Activated CD4-positive, CD25-positive, alpha-beta regulatory T cell treated with anti-CD3 and anti-CD28 coated beads, Interleukin-2, amount 50 U/mL, for 72 hours (primary cell): Measurements from ENCODE around the gene WDFY2.
A peak's percentile ranks its signal among the peaks of the same experiment; 100 is the strongest.

Experiments used
- DNase-seq: peaks from one replicate; pipeline ENCODE4 v3.0.0; 2021

WDFY2 gene

DNA sequence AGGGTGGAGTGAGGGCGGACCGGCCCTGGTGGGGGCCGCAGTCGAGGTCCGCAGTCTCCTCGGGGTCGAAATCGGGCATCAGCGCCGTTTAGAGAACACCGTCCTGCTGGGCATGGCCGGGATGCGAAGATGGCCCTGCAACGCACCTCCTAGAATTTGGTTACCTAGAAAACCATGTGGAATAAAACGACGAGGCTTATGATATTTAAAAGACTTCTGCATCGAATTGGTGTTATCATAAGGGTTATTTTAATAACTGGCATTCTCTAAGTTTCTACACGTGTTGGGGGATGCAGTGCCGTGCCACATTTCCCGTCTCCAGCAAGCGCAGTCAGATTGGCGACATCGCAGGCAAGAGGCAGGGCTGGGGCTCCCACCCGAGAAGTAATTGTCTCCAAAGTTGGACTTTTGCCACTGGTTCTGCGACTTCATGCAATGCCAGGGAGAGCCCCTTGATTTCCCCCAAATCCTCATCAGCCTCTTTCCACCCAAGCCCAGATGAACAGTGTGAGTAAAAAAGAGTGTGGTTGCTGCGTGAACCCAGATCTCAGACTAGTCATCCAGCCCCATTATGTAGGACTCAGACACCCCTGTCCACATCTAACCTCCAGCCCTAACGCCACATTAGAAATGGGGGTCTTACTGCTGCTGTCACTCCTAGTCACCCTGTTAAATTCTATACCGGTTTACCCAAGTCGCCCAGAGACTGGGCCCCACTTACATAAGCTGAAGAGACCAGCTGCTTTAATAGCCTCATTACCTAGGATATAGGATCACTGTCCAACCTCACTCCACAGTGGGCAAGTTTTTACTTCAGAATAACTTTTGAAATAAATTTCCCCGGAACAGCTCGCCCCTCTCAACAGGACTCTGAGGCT, 220.3 kb downstream of the WDFY2 start:
- DNase-seq, result peak; percentile 52

DNA sequence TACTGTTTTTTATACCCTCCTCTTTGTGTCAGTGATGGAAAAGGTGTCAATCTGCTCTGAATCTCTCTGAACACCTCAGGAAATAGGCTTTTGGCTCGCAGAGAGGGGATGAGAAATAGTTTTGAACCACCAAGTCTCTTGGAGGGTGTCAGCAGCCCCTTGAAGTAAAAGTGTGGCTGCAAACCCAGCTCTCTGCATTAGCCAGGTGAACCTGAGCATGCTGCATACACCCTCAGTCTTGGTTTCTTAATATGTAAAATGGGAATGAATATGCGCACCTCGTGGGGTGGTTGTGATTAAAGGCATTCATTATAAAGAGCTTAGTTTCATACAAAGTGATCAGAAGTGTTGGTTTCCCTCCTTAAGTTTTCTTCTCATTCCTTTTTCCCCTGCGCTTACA, 221.1 kb downstream of the WDFY2 start:
- no peak for DNase-seq

DNA sequence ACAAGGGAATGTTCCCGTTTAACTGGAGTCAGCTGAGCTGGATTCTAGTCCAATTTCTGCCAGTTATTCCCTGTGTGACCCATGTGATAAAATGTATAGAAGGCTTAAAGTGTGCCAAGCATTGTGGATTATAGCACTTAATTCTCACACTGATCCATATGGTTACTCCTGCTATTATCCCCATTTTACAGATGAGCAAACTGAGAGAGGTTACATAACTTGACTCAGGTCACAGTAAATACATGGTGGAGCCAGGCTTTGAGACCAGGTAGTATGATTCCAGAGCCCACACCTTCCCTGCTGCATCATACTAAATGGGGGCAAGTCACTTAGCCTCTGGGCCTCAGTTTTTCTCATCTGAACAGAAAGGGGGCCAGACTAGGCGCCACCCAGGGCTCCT, 221.7 kb downstream of the WDFY2 start:
- no peak for DNase-seq

DNA sequence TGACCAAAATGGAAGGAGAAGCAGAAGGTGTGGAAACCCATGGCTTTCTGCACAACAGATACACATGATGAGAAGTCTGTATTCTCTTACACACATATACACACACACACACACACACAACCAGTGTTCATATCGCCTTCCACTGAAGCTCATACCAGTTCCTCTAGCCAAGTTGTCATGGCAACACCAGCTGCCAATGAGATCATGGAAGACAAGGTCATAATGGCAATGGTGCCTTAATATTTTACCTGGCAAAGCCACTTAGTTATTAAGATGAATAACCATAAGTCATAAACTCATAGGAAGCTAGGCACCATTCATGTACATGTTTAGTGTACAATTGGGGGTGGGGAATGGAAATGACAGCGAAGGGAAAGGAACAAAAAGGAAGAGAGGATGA, 222.3 kb downstream of the WDFY2 start:
- DNase-seq, result no peak

DNA sequence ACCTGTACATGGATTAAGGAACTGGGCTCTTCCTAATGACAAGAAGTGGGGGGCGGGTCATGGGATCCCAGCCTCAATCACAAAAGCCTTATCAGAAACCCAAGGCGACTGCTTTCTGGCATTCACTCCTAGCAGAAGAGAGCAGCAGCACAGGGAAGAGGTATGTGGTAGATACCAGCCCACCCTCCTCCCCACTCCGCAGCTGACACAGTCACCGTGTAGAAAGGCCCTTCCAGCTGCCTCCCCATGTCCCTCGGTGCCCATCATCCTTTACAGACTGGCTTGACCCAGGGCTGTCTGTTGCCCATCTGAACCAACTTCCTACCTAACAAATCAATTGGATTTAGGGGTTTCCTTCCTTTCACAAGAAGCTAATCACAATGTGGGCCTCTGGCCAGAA, 222.8 kb downstream of the WDFY2 start:
- DNase-seq, result no peak

DNA sequence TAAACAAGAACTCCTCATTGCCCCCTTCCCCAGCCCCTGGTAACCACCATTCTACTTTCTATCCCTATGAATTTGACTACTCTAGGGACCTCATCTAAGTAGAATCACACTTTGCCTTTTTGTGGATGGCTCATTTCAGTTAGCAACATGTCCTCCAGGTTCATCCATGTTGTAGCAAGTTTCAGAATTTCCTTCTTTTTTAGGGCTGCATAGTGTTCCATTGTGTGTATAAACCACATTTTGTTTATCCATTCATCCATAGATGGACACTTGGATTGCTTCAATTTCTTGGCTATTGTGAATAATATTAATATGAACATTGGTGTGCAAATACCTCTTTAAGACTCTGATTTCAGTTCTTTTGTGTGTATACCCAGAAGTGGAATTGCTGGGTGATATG, 224.5 kb downstream of the WDFY2 start:
- DNase-seq, result no peak

DNA sequence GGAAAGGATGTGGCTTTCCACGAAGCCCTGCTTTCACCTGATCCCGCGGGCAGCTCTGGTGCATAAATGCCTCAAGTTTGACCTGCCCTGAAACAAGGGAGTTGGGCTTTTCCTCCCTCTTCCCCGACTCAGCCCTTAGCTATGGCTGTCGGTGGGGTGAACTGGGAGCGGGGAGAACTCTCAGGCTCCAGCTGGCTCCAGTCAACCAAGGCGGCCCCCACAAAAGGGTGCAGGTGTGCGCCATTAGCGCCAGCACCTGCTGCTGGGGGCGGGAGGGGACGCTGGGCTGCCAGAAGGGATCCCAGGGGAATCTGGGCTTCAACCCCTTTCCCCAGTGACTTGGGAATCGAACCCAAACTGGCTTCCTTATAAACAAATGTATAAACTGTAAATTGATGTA, 226.8 kb downstream of the WDFY2 start:
- DNase-seq, result no peak

DNA sequence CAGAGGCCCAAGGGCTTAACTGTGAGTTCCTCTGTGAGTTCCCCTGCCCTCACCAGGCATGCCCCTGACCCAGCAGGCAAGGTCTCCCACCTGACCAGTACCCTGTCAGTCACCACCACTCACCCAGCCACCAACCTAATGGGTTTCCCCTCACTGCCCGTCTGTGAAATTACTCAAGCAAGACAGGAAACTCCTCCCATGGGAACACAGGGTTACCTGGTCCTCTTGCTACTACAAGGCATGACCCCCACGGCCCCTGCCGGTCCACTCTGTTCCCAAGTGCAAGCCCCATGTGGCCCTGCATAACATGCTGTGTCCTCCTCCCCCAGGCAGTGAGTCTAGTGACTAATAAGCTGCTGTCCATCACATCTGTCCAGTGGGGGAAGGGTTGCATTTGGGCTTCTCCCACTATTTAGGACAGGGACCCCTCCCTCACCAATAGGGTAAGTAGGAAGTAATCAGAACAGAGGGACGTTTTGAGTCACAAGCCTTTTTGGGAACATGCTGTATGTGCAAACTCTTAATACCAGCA, 227.7 kb downstream of the WDFY2 start:
- DNase-seq, result no peak

DNA sequence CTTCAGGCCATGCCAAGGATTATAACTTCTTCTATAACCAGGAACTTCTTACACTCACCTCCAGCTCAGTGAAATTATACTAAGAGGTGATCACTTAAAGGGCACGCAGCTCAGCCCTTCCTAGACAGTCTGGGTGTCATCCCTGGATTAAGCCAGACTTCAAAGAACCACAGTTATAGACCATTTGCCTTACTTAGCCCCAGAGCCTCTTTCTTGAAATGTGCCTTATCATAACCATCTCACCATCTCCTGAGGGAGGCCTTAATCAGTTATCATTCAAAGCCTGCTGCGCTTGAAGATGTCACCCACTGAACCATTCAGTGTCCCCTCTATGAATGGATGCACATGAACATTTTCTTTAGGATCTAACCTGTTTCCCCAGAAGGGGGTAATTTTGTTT, 229.8 kb downstream of the WDFY2 start:
- DNase-seq, result no peak

DNA sequence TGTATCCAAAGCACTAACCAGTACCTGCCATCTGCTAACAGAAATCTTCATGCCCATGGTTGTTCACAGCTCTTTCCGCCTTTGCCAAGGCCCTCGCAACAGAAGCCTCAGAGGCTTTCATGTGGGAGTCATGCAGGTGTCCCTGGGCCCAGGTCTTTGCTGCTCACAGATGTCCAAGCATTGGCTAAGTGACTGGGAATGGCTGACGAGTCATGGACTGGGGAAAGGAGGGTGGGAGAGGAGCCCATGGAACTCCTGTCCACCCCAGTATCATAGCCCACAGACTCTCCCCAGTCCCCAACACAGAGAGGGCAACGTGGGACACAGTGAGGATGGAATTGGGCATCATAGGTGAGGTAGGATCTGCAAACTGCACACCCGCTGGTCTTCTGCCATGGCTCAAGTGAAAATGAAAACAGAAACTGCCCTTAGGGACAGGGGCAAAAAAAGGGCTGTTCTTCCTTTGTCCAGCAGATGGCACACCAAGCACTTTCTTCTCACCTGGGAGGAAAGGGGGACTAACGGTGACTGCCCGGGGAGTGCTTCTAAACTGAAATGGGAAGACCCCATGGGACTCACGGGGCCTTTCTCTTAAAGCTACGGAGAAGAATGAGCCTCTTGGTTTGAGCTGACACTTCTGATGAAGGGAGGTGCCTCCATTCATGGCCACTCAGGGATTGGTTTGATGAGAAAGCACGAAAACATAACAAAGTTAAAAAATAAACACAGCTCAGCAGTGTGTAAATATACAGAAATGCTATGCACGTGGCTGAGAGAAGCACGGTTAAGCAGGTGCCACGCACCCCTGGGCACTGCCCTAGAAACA, 230.8 kb downstream of the WDFY2 start:
- peak; percentile 77 for DNase-seq

DNA sequence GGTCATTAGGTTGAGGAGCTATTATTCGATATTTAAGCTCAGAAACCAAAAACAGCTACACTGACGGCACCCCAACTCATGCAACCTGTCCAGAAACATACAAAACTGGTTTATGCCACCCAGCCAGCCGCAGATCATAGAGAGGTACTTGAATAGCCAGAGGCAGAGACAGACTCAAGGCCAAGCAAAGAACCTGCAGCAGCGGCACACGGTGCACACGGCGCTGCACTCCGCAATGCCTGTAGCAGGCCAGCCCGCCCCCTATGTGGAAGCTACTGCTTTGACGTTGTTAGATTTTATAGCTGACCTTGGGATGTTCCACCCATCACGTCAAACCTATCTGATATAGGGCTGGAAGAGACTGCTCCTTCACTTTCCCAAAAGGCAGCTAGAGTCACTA, 231.6 kb downstream of the WDFY2 start:
- DNase-seq, result no peak

DNA sequence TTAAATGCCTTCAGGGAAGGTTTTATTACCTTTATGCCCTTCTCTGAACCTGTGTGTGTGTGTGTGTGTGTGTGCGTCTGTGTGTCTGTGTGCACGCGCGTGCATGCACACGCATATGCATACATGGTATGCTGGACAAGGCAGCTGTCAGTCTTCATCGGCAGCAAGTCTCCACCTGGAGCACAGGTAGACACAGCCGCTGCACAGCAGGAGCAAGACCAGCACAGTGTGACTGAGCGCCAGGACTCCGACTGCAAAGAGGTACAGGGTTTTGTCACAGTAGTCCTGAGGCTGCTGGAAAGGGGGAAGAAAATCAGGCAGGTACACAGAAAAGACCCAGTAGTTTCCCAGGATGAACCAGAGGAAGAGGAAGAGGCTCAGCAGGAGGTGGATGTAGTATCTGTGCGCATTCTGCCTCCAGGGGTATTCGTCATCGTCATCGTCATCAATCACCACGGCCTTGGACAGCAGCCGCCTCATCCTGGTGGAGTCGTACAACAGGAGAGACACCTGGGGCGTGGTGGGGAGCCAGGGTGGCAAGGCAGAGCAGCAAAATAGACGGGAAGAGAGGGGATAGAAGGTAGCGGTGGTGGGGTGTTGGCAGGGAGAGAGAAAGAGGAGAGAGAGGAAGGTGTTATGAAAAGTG, 232.5 kb downstream of the WDFY2 start:
- DNase-seq, result no peak
